SK-N-SH (cell line): ENCODE data around the gene BIRC7. TPM values are rescaled to one million over a fixed set of nuclear protein-coding genes. Genes with fewer than 3 reads are reported as not detected.

Experiments used
- CTCF ChIA-PET: fragments of 300-600, 350-600 bp; formaldehyde crosslinking; extraction: SDS; loops from one replicate; lab custom pipeline; 2021; lab: Yijun Ruan, JAX
- POLR2A ChIA-PET: fragments of 350-600 bp; sonication (Branson Sonifier 250); formaldehyde crosslinking; extraction: SDS; loops from one replicate; lab custom pipeline; 2020; ENCODE audit warnings: antibody characterized with exemption, inconsistent platforms; lab: Yijun Ruan, JAX
- DNase-seq: peaks from one replicate; pipeline ENCODE4 v3.0.0; 2012
- H2AFZ ChIP-seq: fragments of 200-600 bp; sonication (generic); 2 replicates; pipeline ENCODE4 v1.8.1; 2016; ENCODE audit warnings: antibody characterized with exemption, mild to moderate bottlenecking, low read depth
- H3F3A ChIP-seq: fragments of 200-600 bp; sonication (generic); replicated peaks from 2 replicates; pipeline ENCODE3; 2016; ENCODE audit warnings: antibody characterized with exemption, mild to moderate bottlenecking; ENCODE audit not compliant: insufficient read depth
- H3K27ac ChIP-seq, 2 experiments: fragments of 200-500 bp in 1 of 2; fragments of 200-600 bp in 1 of 2; sonication (Bioruptor generic) in 1 of 2; sonication (generic), shearing (Covaris generic) in 1 of 2; 2 replicates each; pipeline versions ENCODE4 v1.5.1 to v1.6.1; 2014 to 2016; ENCODE audit warnings: low read depth in 2 of 2, inconsistent platforms in 1 of 2, low read length in 1 of 2, mild to moderate bottlenecking in 1 of 2, mixed read lengths in 1 of 2
- H3K27me3 ChIP-seq: fragments of 200-600 bp; sonication (generic), shearing (Covaris generic); 2 replicates; pipeline ENCODE4 v1.6.1; 2016; ENCODE audit warnings: mixed run types; ENCODE audit not compliant: insufficient read depth
- H3K36me3 ChIP-seq, 2 experiments: fragments of 200-500 bp in 1 of 2; fragments of 200-600 bp in 1 of 2; sonication (Bioruptor generic) in 1 of 2; sonication (generic) in 1 of 2; replicated peaks in 1 of 2; 2 replicates each; pipeline versions ENCODE3 to v1.5.1; 2014 to 2016; ENCODE audit warnings: low read length in 1 of 2, mild to moderate bottlenecking in 1 of 2; ENCODE audit not compliant: insufficient read depth in 2 of 2, control insufficient read depth in 1 of 2
- H3K4me1 ChIP-seq, 2 experiments: fragments of 200-500 bp in 1 of 2; fragments of 200-600 bp in 1 of 2; sonication (Bioruptor generic) in 1 of 2; sonication (generic), shearing (Covaris generic) in 1 of 2; 2 replicates each; pipeline versions ENCODE4 v1.5.1 to v1.6.1; 2014 to 2016; ENCODE audit warnings: low read depth in 1 of 2, low read length in 1 of 2, mixed run types in 1 of 2; ENCODE audit not compliant: insufficient read depth in 2 of 2, control insufficient read depth in 1 of 2
- H3K4me2 ChIP-seq: fragments of 200-600 bp; sonication (generic), shearing (Covaris generic); 2 replicates; pipeline ENCODE4 v1.6.1; 2017; ENCODE audit warnings: mixed run types
- H3K4me3 ChIP-seq, 2 experiments: fragments of 200-500 bp in 1 of 2; fragments of 200-600 bp in 1 of 2; sonication (Bioruptor generic) in 1 of 2; sonication (generic), shearing (Covaris generic) in 1 of 2; 2 replicates each; pipeline versions ENCODE4 v1.5.1 to v1.8.1; 2014 to 2016; ENCODE audit warnings: low read depth in 2 of 2, inconsistent platforms in 1 of 2, low read length in 1 of 2, mild to moderate bottlenecking in 1 of 2, mixed read lengths in 1 of 2, moderate library complexity in 1 of 2
- H3K79me2 ChIP-seq: fragments of 200-600 bp; sonication (generic); 2 replicates; pipeline ENCODE4 v1.8.1; 2017; ENCODE audit warnings: mild to moderate bottlenecking; ENCODE audit not compliant: insufficient read depth
- H3K9ac ChIP-seq: fragments of 200-600 bp; sonication (generic); 2 replicates; pipeline ENCODE4 v1.6.1; 2017; ENCODE audit warnings: mixed run types
- H3K9me2 ChIP-seq: fragments of 200-600 bp; sonication (generic); 2 replicates; pipeline ENCODE4 v1.6.1; 2017; ENCODE audit warnings: mixed run types
- H3K9me3 ChIP-seq: fragments of 200-600 bp; sonication (generic); 2 replicates; pipeline ENCODE4 v1.6.1; 2017; ENCODE audit warnings: mixed run types, mild to moderate bottlenecking, moderate library complexity
- H4K20me1 ChIP-seq: fragments of 200-600 bp; sonication (generic); 2 replicates; pipeline ENCODE4 v1.6.1; 2017; ENCODE audit warnings: mild to moderate bottlenecking, mixed run types; ENCODE audit not compliant: insufficient read depth
- FOXM1 ChIP-seq: IDR thresholded peaks from 2 replicates; pipeline ENCODE4 v1.4.0; 2012; ENCODE audit warnings: low read depth, mild to moderate bottlenecking
- GABPA ChIP-seq: IDR thresholded peaks from 2 replicates; pipeline ENCODE4 v1.4.0; 2012; ENCODE audit warnings: low read depth, mild to moderate bottlenecking
- MAX ChIP-seq: IDR thresholded peaks from 2 replicates; pipeline ENCODE4 v1.4.0; 2012; ENCODE audit warnings: low read depth
- MXI1 ChIP-seq: IDR thresholded peaks from 2 replicates; pipeline ENCODE4 v1.6.1; 2012; ENCODE audit warnings: mild to moderate bottlenecking, low read depth, low read length, improper control_type of control experiment
- RAD21 ChIP-seq: IDR thresholded peaks from 2 replicates; pipeline ENCODE4 v1.6.1; 2012; ENCODE audit warnings: mild to moderate bottlenecking, low read length
- RFX5 ChIP-seq: IDR thresholded peaks from 2 replicates; pipeline ENCODE4 v1.6.1; 2012; ENCODE audit warnings: mild to moderate bottlenecking, improper control_type of control experiment, low read length
- SIN3A ChIP-seq: IDR thresholded peaks from 2 replicates; pipeline ENCODE4 v1.6.1; 2012; ENCODE audit warnings: low read depth, mild to moderate bottlenecking, low read length, moderate library complexity, borderline replicate concordance
- SMC3 ChIP-seq: IDR thresholded peaks from 2 replicates; pipeline ENCODE4 v1.6.1; 2012; ENCODE audit warnings: low read depth, low read length, improper control_type of control experiment
- USF1 ChIP-seq: IDR thresholded peaks from 2 replicates; pipeline ENCODE4 v1.4.0; 2012; ENCODE audit warnings: low read depth, borderline replicate concordance
- YY1 ChIP-seq: IDR thresholded peaks from 2 replicates; pipeline ENCODE4 v1.4.0; 2012; ENCODE audit warnings: low read depth, mild to moderate bottlenecking
- WGBS: methylation state at CpG from one replicate; pipeline ENCODE4 v1.1.6; 2017; ENCODE audit warnings: low lambda C conversion rate; 5-methylcytosine and 5-hydroxymethylcytosine counted together
- polyA plus RNA-seq, 3 experiments: library from polyadenylated mRNA; depleted of rRNA; stranded (reverse); fragments of >200 nt; gene quantifications; 2 replicates each; pipeline ENCODE4 v1.2.3, GENCODE V29; 2012
- TF ChIP-seq, protein P1 (sequence below): fragments of 200-600 bp; sonication (generic); IDR thresholded peaks from 2 replicates; pipeline ENCODE4 v1.6.1; 2017; ENCODE audit warnings: antibody characterized with exemption, mild to moderate bottlenecking, moderate library complexity
- TF ChIP-seq, protein P2 (sequence below): fragments of 150-350 bp; IDR thresholded peaks from 2 replicates; pipeline ENCODE4 v1.6.1; 2017; ENCODE audit warnings: antibody characterized with exemption, low read length, low read depth, borderline replicate concordance

BIRC7 gene
- polyA plus RNA-seq, 1 of the 3 experiments (the other 2 are of a cell fraction) = not detected

DNA sequence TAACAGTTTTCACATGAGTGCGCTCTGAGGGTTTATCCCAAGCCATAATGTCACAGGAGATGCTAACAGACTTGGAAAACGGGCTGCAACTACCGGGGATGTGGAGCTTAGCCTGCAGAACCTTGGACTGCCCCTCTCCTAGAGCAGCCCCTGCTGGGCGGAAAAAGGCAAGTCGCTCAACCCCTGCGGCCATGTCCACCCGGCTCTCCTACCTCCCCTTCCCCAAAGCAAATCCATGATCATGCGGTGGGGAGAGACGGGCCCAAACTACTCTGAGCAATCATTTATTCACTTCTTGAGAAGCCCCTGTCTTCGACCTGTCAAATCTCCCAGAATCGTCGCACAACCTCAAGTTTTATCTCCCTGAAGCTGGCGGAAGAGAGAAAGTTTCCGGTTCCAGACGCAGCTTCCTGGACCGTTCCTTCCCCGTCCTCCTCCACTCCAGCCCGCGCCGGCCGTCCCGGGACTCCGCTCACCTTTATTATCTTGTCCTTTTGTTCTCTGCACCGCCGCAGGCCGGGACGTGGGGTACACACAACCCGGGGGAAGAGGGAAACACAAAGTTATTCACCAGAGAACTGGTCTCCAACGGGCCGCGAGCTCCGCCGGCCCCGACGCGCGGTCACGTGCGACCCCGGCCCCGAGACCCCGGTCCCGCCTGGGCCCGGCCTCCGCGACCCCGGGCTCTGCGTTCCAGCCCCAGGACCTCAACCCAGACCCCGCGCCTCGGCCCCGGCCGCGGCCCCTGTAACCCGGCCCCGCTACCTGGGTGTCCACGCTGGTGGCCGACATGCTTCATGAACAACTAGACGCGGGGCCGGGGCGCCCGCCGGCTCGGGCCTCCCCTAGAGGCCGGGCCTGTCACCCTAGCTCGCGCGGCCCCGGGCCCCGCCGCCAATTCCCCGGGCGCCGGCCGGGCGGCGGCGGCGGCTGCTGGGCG lies 20.3 kb upstream of the BIRC7 start:
- no peak for TF ChIP-seq YY1
- TF ChIP-seq, protein P1, sequence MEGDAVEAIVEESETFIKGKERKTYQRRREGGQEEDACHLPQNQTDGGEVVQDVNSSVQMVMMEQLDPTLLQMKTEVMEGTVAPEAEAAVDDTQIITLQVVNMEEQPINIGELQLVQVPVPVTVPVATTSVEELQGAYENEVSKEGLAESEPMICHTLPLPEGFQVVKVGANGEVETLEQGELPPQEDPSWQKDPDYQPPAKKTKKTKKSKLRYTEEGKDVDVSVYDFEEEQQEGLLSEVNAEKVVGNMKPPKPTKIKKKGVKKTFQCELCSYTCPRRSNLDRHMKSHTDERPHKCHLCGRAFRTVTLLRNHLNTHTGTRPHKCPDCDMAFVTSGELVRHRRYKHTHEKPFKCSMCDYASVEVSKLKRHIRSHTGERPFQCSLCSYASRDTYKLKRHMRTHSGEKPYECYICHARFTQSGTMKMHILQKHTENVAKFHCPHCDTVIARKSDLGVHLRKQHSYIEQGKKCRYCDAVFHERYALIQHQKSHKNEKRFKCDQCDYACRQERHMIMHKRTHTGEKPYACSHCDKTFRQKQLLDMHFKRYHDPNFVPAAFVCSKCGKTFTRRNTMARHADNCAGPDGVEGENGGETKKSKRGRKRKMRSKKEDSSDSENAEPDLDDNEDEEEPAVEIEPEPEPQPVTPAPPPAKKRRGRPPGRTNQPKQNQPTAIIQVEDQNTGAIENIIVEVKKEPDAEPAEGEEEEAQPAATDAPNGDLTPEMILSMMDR = peak; percentile 60
- no peak for TF ChIP-seq FOXM1
- no peak for TF ChIP-seq SMC3
- TF ChIP-seq MXI1 = peak; percentile 30
- peak; percentile 48 for TF ChIP-seq RAD21
- no peak for TF ChIP-seq USF1
- no peak for TF ChIP-seq MAX
- TF ChIP-seq SIN3A = no peak; the same call in 1 of the 2 replicates
- TF ChIP-seq GABPA = 0 out of 2 replicates have a peak, but pooled peaks have one; percentile 29
- TF ChIP-seq RFX5 = no peak
- TF ChIP-seq, protein P2, sequence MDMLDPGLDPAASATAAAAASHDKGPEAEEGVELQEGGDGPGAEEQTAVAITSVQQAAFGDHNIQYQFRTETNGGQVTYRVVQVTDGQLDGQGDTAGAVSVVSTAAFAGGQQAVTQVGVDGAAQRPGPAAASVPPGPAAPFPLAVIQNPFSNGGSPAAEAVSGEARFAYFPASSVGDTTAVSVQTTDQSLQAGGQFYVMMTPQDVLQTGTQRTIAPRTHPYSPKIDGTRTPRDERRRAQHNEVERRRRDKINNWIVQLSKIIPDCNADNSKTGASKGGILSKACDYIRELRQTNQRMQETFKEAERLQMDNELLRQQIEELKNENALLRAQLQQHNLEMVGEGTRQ = no peak
- TF ChIP-seq, all 33 proteins: peak for 4

More for the DNA sequence above, 20.3 kb upstream of the BIRC7 start:
- peaks cover 54% of the 10 kb centered on the region for H3K79me2 ChIP-seq
- peak overlapping the region; percentile 87 for H3K9ac ChIP-seq
- DNase-seq = peak; percentile 81
- H3K4me1 ChIP-seq = peaks cover 10 to 21% of the 10 kb centered on the region in 2 experiments; a peak in 3 of 4 replicates
- ChIA-PET CTCF (interaction anchor here (0.6 to 6.8 kb wide), 13 partner anchors 9 to 316 kb away, joined by 3 to 52 read pairs (median 4); no protein-coding TSS in a partner anchor), POLR2A (no interaction called here)
- H3K9me2 ChIP-seq = no peaks in the 10 kb centered on the region
- H4K20me1 ChIP-seq = peaks cover 47% of the 10 kb centered on the region
- peaks cover 28 to 33% of the 10 kb centered on the region in 2 experiments for H3K36me3 ChIP-seq
- H3K4me2 ChIP-seq = peak overlapping the region; percentile 80
- WGBS = 4% methylated on average over 28 of the region's 81 CpGs
- no peak overlapping the region for H2AFZ ChIP-seq
- no peaks in the 10 kb centered on the region for H3K27me3 ChIP-seq
- H3K9me3 ChIP-seq = no peaks in the 10 kb centered on the region
- H3K4me3 ChIP-seq = peak overlapping the region; percentile 58 to 82
- H3K27ac ChIP-seq = peak overlapping the region; percentile 42 to 65; a peak in 3 of 4 replicates
- no peaks in the 10 kb centered on the region for H3F3A ChIP-seq
